Muscle of leg (tissue), 11 donors: ENCODE measurements around the gene TTYH1. TPM values are rescaled to one million over a fixed set of nuclear protein-coding genes. Genes with fewer than 3 reads are reported as not detected.
A peak's percentile ranks its signal among the peaks of the same experiment; 100 is the strongest.

Experiments used
- DNase-seq: peaks from one replicate; pipeline ENCODE4 v3.0.0; 2013
- H3K27ac ChIP-seq: one replicate; pipeline ENCODE4 v1.5.1; 2013; ENCODE audit warnings: mild to moderate bottlenecking, low read length, control low read depth
- H3K27me3 ChIP-seq: one replicate; pipeline ENCODE4 v1.6.1; 2013; ENCODE audit warnings: low read length; ENCODE audit not compliant: control insufficient read depth, insufficient read depth
- H3K36me3 ChIP-seq: one replicate; pipeline ENCODE4 v1.6.1; 2013; ENCODE audit warnings: low read length; ENCODE audit not compliant: control insufficient read depth, insufficient read depth
- H3K4me1 ChIP-seq: one replicate; pipeline ENCODE4 v1.6.1; 2013; ENCODE audit warnings: low read length; ENCODE audit not compliant: control insufficient read depth, insufficient read depth
- H3K4me3 ChIP-seq: one replicate; pipeline ENCODE4 v1.5.1; 2013; ENCODE audit warnings: low read length, control low read depth
- H3K9me3 ChIP-seq: replicated peaks from 2 replicates; pipeline ENCODE4 v1.6.1; 2013; ENCODE audit warnings: low read depth, low read length; ENCODE audit not compliant: control insufficient read depth
- WGBS: methylation state at CpG from one replicate; pipeline ENCODE4 v1.1.5; 2013; ENCODE audit warnings: missing lambda C conversion rate; ENCODE audit not compliant: insufficient coverage; 5-methylcytosine and 5-hydroxymethylcytosine counted together
- polyA plus RNA-seq, 8 donors: library from polyadenylated mRNA; unstranded; fragments of 120-200 nt; gene quantifications; one replicate each; pipeline versions ENCODE4 v1.2.1 to v1.2.3, GENCODE V29; 2013; ENCODE audit warnings: inconsistent platforms in 1 of 8, low replicate concordance in 1 of 8; ENCODE audit not compliant: insufficient read length in 8 of 8, insufficient read depth in 1 of 8
- total RNA-seq: library from RNA; stranded (reverse); fragments of 120-200 nt; gene quantifications from one replicate; pipeline ENCODE4 v1.2.4, GENCODE V29; 2013

Gene TTYH1
- total and polyA plus RNA-seq, 9 donors = 2.7 to 13.1 (median 4.7) TPM

DNA sequence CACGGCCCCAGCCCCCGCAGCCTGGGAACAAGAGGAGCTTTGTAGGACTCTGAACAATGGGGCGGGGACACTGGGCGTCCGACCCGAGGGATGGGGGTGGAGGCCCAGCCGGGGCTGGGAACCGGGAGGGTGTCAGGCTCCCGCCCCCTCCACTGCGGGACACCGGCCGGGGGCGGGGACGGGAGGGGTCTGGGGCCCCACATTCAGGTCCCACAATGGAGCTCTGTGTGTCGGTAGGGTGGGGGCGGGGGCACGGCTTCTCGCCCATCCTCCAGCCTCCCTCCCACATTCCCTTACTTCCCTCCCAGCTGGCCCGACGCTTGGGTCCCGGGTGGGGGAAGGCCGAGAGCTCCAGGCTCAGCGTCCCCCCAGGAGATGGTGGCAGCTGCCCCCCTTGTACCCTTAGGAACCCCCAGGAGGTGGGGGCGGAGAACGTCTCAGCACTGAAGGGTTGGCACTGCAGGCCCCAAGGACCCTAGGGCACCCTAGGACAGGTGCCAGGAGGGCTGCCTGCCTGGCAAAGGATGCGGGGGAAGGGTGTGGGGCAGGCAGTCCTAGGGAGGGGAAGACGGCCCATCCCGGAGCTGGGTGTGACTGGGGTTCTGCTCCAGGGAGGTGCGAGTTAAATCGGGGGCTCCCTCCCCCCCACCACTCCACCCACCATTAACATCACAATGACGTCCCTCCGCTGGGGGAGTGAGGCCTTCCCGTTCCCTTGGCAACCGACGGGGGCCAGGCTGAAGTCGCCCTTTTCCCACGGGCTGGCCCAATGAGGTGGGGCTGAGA lies 5.3 kb downstream of the TTYH1 start:
- Histone ChIP-seq H3K4me3 (no peak overlapping the region), H3K27ac (no peak overlapping the region)

DNA sequence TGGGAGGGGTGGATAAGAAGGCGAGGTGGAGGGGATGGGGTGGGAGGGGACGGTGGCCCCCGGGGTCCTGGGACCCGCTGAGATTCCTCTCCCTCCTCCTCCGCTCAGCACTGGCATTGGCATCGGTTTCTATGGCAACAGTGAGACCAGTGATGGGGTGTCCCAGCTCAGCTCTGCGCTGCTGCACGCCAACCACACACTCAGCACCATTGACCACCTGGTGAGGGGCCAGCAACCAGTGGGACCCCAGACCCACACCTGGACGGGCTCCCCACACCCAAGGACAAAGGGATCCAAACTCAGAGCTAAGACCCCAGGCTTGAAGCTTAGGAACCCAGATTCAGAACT lies 5.9 kb downstream of the TTYH1 start:
- Histone ChIP-seq H3K4me3 (no peak overlapping the region), H3K4me1 (peaks cover 21% of the 10 kb centered on the region), H3K9me3 (no peaks in the 10 kb centered on the region), H3K27ac (no peak overlapping the region), H3K36me3 (no peaks in the 10 kb centered on the region), H3K27me3 (peaks cover 45% of the 10 kb centered on the region)
- WGBS = 42% methylated on average over 5 of the region's 9 CpGs
- DNase-seq = no peak

More for the DNA sequence above, 5.3 kb downstream of the TTYH1 start:
- no peaks in the 10 kb centered on the region for H3K36me3 ChIP-seq
- H3K9me3 ChIP-seq = no peaks in the 10 kb centered on the region
- DNase-seq = peak; percentile 77
- H3K27me3 ChIP-seq = peaks cover 51% of the 10 kb centered on the region
- WGBS = 2% methylated on average over 8 of the region's 37 CpGs
- H3K4me1 ChIP-seq = peaks cover 23% of the 10 kb centered on the region

DNA sequence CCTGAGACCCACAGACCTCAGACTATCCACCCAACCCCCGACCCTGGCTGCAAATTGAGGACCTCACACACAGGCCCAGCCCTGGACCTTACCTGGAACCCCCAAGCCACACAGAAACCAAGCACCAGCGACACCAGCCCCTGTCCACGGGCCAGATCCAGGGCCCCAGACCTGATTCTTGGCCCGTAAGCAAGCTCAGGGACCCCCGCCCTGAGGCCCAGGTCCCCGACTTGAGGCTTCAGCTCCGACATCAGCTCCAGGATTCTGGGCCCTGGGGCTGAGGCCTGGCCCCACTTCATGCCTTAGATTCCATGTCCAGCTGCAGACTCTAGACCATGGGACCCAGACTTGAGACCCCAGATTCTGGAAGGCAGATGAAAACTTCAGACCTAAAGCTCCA lies 6.3 kb downstream of the TTYH1 start:
- Histone ChIP-seq H3K4me3 (no peak overlapping the region), H3K27me3 (peaks cover 41% of the 10 kb centered on the region), H3K4me1 (peaks cover 21% of the 10 kb centered on the region), H3K36me3 (no peaks in the 10 kb centered on the region), H3K27ac (peak overlapping the region; percentile 62), H3K9me3 (no peaks in the 10 kb centered on the region)
- DNase-seq = no peak
- WGBS = 44% methylated on average over 7 of the region's 7 CpGs

DNA sequence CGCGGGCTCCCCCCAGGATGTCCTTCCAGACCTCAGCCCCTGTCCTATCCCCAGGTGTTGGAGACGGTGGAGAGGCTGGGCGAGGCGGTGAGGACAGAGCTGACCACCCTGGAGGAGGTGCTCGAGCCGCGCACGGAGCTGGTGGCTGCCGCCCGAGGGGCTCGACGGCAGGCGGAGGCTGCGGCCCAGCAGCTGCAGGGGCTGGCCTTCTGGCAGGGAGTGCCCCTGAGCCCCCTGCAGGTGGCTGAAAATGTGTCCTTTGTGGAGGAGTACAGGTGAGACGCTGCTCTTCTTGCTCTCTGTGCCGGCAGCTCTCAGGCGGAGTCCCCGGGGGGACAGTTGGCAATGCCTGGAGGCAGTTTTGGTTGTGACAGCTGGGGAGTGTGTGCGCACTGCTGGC lies 6.9 kb downstream of the TTYH1 start:
- H3K36me3 ChIP-seq = no peaks in the 10 kb centered on the region
- H3K4me3 ChIP-seq = no peak overlapping the region
- 30% methylated on average over 11 of the region's 20 CpGs for WGBS
- DNase-seq = no peak
- peaks cover 35% of the 10 kb centered on the region for H3K27me3 ChIP-seq
- no peaks in the 10 kb centered on the region for H3K9me3 ChIP-seq
- no peak overlapping the region for H3K27ac ChIP-seq
- H3K4me1 ChIP-seq = peaks cover 21% of the 10 kb centered on the region

DNA sequence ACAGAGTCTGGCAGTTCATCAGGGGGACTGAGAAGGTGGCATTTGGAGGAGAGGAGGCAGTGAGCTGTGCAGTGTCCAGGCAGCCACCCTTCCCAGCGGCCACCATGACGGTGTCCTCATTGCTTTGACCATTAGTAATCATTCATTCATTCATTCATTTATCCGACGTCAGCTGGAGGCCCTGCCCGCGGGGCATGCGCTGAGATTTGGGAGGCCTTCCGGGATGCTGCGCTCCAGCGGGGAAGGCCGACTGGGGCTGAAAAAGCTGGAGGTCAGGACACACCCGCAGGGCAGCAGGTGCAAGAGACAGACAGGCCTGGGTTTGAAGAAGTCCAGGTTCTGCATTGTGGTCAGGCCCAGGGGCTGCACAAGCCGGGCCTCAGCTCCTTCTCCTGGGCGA lies 8.9 kb downstream of the TTYH1 start:
- Histone ChIP-seq H3K27me3 (peaks cover 33% of the 10 kb centered on the region), H3K9me3 (no peaks in the 10 kb centered on the region), H3K27ac (no peak overlapping the region), H3K36me3 (no peaks in the 10 kb centered on the region), H3K4me1 (peaks cover 15% of the 10 kb centered on the region), H3K4me3 (no peak overlapping the region)
- WGBS = 88% methylated on average over 11 of the region's 14 CpGs
- DNase-seq = no peak

DNA sequence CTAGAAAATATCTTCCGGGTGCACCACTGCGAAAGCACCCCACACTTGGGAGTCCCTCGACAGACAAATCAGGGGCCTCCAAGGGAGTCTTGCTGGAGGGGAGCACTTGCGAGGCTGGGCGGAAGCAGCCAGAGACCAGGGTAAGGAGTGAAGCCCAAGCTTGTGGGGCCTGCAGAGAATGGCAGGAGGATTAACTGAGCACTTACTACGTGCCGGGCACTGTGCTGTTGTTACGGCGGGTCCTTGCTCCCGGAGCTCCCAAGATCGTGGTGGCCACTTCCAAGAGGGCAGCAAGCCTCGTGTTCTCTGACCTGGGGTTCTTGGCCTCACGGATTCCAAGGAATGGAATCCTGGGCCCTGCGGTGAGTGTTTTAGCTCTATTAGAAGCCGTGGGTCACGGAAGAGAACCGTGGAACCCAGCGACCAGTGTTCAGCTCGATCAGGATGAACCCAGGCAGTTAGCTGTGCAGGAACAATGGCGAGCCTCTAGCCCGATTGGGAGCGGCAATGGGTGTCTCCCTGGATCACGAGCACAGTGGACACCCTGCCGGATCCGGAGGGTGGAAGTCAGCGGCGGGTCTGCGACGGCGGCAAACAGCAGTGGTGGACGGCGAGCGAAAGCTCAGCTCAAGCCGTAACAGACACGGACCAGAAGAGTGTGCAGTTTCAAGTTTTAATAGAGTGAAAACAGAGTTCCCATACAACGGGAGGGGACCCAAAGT lies 9.6 kb downstream of the TTYH1 start:
- no peaks in the 10 kb centered on the region for H3K9me3 ChIP-seq
- no peak overlapping the region for H3K27ac ChIP-seq
- no peak for DNase-seq
- 84% methylated on average over 35 of the region's 36 CpGs for WGBS
- no peak overlapping the region for H3K4me3 ChIP-seq
- H3K36me3 ChIP-seq = no peaks in the 10 kb centered on the region
- peaks cover 13% of the 10 kb centered on the region for H3K4me1 ChIP-seq
- peaks cover 36% of the 10 kb centered on the region for H3K27me3 ChIP-seq

DNA sequence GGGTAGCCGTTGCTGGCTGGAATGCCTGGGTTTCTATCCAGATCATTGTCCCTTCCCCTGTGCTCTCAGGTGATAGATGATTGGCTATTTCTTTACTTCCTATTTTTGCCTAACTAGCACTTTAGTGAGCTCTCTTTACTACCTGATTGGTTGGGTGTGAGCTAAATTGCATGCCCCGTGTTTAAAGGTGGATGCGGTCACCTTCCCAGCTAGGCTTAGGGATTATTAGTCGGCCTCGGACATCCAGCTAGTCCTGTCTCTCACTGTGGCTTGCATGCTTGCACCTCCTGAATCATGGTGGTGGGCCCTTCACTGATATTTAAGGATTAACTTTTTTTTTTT lies 10.1 kb downstream of the TTYH1 start:
- no peaks in the 10 kb centered on the region for H3K9me3 ChIP-seq
- no peak overlapping the region for H3K27ac ChIP-seq
- DNase-seq = no peak
- no peak overlapping the region for H3K4me3 ChIP-seq
- H3K27me3 ChIP-seq = peaks cover 36% of the 10 kb centered on the region
- peaks cover 12% of the 10 kb centered on the region for H3K4me1 ChIP-seq
- H3K36me3 ChIP-seq = no peaks in the 10 kb centered on the region
- 63% methylated on average over 4 of the region's 5 CpGs for WGBS

DNA sequence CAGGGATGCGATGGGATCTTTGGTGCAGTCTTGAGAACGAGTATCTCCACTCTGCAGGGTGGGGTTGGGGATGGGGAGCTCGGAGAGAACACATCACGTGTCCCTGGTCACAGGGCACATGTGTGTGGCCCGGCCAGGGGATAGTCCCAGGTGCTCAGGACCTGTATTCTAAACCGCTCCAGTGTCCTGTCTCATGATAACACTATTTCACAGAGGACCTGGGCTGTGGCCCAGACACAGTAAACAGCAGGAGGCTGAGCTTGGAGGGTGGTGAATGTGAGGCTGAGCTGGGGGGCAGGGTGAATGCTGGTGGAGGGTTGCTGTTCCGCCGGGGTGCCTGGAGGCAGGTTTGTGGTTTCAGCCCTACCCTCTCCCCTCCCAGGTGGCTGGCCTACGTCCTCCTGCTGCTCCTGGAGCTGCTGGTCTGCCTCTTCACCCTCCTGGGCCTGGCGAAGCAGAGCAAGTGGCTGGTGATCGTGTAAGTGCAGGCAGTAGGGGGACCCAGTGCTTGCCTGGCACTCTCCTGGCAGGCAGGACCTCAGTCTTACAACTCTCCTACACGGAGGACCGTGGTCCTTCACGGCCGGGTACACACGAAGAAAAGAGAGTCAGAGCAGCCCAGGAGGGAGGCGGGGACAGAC lies 11.1 kb downstream of the TTYH1 start:
- Histone ChIP-seq H3K9me3 (no peaks in the 10 kb centered on the region), H3K27me3 (peaks cover 30% of the 10 kb centered on the region), H3K4me1 (peaks cover 15% of the 10 kb centered on the region), H3K36me3 (no peaks in the 10 kb centered on the region), H3K27ac (no peak overlapping the region), H3K4me3 (no peak overlapping the region)
- DNase-seq = no peak
- 74% methylated on average over 8 of the region's 17 CpGs for WGBS

DNA sequence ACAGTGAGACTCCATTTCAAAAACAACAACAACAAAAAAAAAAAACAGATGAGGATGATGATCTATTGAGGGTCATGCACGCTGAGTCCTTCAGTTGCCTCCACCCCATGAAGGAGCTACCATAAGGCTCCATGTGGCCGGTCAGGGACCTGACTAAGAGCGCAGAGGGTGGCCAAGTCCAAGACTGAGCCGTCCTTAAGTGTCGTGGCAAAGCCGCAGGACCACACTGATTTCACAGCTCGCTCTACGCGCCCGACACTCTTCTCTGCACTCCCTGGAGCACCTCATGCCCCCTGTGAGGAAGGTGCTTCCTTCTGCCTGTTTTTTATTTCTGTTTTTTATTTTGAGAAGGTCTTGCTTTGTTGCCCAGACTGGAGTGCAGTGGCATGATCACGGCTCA lies 12.3 kb downstream of the TTYH1 start:
- H3K36me3 ChIP-seq = no peaks in the 10 kb centered on the region
- peaks cover 26% of the 10 kb centered on the region for H3K27me3 ChIP-seq
- DNase-seq = no peak
- H3K4me3 ChIP-seq = no peak overlapping the region
- WGBS = 86% methylated on average over 6 of the region's 11 CpGs
- H3K9me3 ChIP-seq = no peaks in the 10 kb centered on the region
- peaks cover 15% of the 10 kb centered on the region for H3K4me1 ChIP-seq
- H3K27ac ChIP-seq = no peak overlapping the region
